NCI-H128 (cell line): ENCODE results near the gene PTPRK.
"Not testable (repeated sequence)": the region's sequence is repeated elsewhere in the genome, so short reads cannot be mapped to it uniquely, and the experiment has no call there.

Source experiments
- DNase-seq: peaks from one replicate; lab custom pipeline; 2025; ENCODE audit not compliant: unreplicated experiment; lab: John Stamatoyannopoulos, UW

The PTPRK gene

GRCh38 chr6:128491610-128492206 is 28.7 kb downstream of the PTPRK start:
- DNase-seq: no peak

DNA sequence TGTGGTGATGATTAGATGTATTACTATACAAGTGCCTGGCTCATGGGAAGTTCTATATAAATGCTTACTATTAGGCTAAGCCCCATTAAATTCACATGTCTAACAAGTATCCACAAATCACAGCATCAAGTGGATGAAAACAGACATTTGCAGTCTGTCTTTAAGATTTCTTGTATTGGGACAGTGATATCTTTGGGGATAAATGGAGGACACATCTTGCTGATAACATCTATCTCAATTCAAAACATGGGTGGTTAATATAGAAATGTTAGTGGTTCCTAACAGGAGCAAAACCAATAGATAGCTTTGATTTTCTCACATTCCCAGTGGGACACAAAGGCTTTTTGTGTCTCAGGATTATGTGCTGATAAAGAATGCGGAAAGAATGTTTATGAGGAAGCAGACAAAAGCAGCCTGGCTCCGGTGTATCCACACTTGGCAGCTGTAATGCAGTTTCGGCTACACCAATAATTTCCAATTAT is 29.3 kb downstream of the PTPRK start:
- DNase-seq: no peak

- DNase-seq: no peak
Measured at GRCh38 chr6:128487746-128488145, 32.7 kb downstream of the PTPRK start.

GRCh38 chr6:128487055-128487454 is 33.3 kb downstream of the PTPRK start:
- DNase-seq: no peak

- not testable (repeated sequence) for DNase-seq
Measured at GRCh38 chr6:128486580-128486979, 33.8 kb downstream of the PTPRK start.

DNA sequence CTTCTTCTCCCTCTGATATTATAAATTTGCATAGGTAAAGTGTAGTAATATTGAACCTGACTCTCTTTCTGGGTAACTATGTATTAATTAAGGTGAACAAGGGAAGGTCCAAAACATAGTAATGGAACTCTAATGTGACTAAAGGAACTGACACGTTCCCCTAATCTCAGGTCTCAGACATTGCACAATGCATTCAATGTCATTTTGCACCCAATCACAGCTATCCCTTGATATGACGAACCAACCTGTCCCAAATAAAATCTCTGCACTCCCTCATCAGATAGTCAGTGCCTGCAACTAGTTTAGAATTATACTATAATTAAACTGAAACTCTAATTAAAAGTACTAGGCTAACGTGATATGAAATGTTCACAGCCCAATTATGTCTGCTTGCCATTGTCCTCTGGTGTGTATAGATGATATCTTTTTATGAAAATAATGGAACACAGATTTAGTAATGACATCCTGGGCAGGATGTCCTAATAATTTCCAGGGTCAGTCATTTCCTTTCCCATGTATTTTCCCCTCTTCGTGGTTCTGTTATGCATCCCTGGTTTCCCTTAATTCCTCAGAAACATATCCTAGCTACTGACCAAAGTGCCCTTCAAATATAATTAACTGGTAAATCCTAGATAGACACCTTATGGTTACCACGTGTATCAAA is 36.8 kb downstream of the PTPRK start:
- DNase-seq: no peak

- DNase-seq: no peak
Measured at GRCh38 chr6:128482642-128483041, 37.8 kb downstream of the PTPRK start.

- DNase-seq: no peak
Measured at GRCh38 chr6:128479991-128480390, 40.4 kb downstream of the PTPRK start.

- no peak for DNase-seq
Measured at GRCh38 chr6:128479048-128479666, 41.2 kb downstream of the PTPRK start.

- DNase-seq: no peak
Measured at GRCh38 chr6:128478230-128479047, 42.0 kb downstream of the PTPRK start.

- no peak for DNase-seq
Measured at GRCh38 chr6:128474933-128475332, 45.5 kb downstream of the PTPRK start.

GRCh38 chr6:128474481-128474880 is 45.9 kb downstream of the PTPRK start:
- DNase-seq: no peak

GRCh38 chr6:128471907-128472306 is 48.5 kb downstream of the PTPRK start:
- no peak for DNase-seq

GRCh38 chr6:128465368-128466343 is 54.7 kb downstream of the PTPRK start:
- DNase-seq: no peak

DNA sequence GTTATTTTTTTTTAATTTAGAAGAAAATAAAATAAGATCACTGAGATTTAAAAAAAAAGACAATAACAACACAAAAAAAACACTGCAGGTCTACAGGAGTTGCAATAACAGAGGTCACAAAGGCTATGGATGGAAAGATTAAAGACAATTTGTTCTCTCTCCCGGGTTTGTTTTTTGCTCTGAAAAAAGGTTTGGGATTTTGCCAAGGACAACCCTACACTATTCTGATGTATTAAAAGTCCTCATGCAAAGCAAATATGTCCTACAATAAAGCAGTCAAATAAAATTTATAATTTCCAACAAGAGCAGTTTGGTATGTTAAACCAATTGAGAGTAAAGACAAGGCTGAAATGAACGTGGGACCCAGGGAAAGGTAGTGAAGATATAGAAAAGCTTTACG is 55.6 kb downstream of the PTPRK start:
- no peak for DNase-seq

DNA sequence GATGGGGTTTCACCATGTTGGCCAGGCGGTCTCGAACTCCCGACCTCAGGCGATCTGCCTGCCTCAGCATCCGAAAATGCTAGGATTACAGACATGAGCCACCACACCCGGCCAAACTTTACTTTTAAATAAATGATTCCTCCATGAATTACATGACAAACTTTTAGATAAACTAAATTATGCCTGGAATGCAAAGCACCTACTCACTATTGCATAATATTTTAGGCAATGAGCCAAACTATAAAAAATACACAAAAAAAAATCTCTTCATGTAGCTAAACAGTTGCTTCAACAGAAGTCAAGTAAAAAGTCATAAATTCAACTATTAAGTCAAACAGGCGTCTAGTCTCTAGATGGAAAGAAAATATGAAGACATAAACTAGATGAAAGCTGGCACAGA is 56.5 kb downstream of the PTPRK start:
- no peak for DNase-seq

- DNase-seq: no peak
Measured at GRCh38 chr6:128461501-128461900, 58.9 kb downstream of the PTPRK start.

GRCh38 chr6:128456510-128457230 is 63.7 kb downstream of the PTPRK start:
- no peak for DNase-seq

GRCh38 chr6:128455959-128456358 is 64.4 kb downstream of the PTPRK start:
- no peak for DNase-seq

DNA sequence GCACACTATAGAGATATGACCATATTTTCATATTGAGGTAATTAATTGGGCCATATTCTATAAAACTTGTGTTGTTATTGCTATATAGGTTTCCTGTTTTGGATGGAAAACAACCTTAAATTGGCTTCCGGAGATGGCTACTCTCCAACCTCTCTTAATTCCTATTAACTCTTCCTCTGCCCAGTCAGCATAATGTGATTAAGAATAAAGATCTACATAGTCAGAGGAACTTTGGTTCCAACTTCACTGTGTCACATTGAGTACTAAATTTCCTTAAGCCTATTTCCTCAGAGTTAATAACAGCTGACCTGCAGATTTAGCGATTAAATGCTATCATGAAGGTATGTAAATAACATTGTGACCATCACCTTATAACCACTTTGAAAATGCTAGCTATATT is 67.7 kb downstream of the PTPRK start:
- no peak for DNase-seq
